H1 (cell line): Measurements from ENCODE around the gene JMJD7. TPM values are rescaled to one million over a fixed set of nuclear protein-coding genes. Genes with fewer than 3 reads are reported as not detected.

Experiments
- CTCF ChIA-PET: fragments of 300-600 bp; sonication (Branson Sonifier 250); formaldehyde crosslinking; loops from one replicate; lab custom pipeline; 2021; ENCODE audit not compliant: partially characterized antibody; lab: Charles Lee
- POLR2A ChIA-PET: fragments of 300-600 bp; sonication (Branson Sonifier 250); formaldehyde crosslinking; loops from one replicate; lab custom pipeline; 2021; ENCODE audit warnings: inconsistent platforms; ENCODE audit not compliant: partially characterized antibody; lab: Charles Lee
- DNase-seq, 2 experiments: peaks; one replicate each; pipeline versions ENCODE4 v3.0.0 to v3.0.0-alpha.2; 2010 to 2022; ENCODE audit warnings: low spot score in 2 of 2, low read depth in 1 of 2, mixed read lengths in 1 of 2
- FAIRE-seq: peaks from 2 replicates; lab custom pipeline; 2011; peaks lifted over from hg19 to GRCh38; lab: Jason Lieb, UNC
- H2AFZ ChIP-seq: 2 replicates; pipeline ENCODE4 v1.8.1; 2012; ENCODE audit warnings: low read length, inconsistent platforms
- H2AK5ac ChIP-seq: 2 replicates; pipeline ENCODE4 v1.6.1; 2013; ENCODE audit warnings: low read depth, low read length
- H2BK120ac ChIP-seq: replicated peaks from 2 replicates; pipeline ENCODE3; 2013; ENCODE audit warnings: low read depth, low read length, inconsistent platforms
- H2BK12ac ChIP-seq: 2 replicates; pipeline ENCODE4 v1.6.1; 2013; ENCODE audit warnings: low read depth, low read length
- H2BK15ac ChIP-seq: 2 replicates; pipeline ENCODE4 v1.6.1; 2013; ENCODE audit warnings: low read length
- H2BK20ac ChIP-seq: 2 replicates; pipeline ENCODE4 v1.6.1; 2013; ENCODE audit warnings: low read length
- H2BK5ac ChIP-seq: 2 replicates; pipeline ENCODE4 v1.6.1; 2013; ENCODE audit warnings: low read depth, low read length
- H3K14ac ChIP-seq: 2 replicates; pipeline ENCODE4 v1.6.1; 2013; ENCODE audit warnings: inconsistent platforms; ENCODE audit not compliant: insufficient read length
- H3K18ac ChIP-seq: 2 replicates; pipeline ENCODE4 v1.6.1; 2013; ENCODE audit warnings: low read length; ENCODE audit errors: extremely low read depth
- H3K23ac ChIP-seq: 2 replicates; pipeline ENCODE4 v1.6.1; 2013; ENCODE audit warnings: inconsistent platforms; ENCODE audit not compliant: insufficient read length
- H3K23me2 ChIP-seq: 2 replicates; pipeline ENCODE4 v1.6.1; 2013; ENCODE audit warnings: low read depth, low read length
- H3K27ac ChIP-seq: 2 replicates; pipeline ENCODE4 v1.6.1; 2011; ENCODE audit warnings: low read depth, low read length, inconsistent platforms
- H3K27me3 ChIP-seq, 4 experiments: replicated peaks in 1 of 4; 1 replicate in 1 of 4; 2 replicates in 3 of 4; pipeline versions ENCODE4 v1.6.1 to v1.8.1; 2011 to 2013; ENCODE audit warnings: low read length in 3 of 4, mild to moderate bottlenecking in 3 of 4, inconsistent platforms in 2 of 4, mixed read lengths in 2 of 4, moderate library complexity in 1 of 4; ENCODE audit not compliant: control insufficient read depth in 3 of 4, insufficient read depth in 3 of 4; ENCODE audit errors: extremely low read depth in 1 of 4
- H3K36me3 ChIP-seq, 4 experiments: 2 replicates each; pipeline versions ENCODE4 v1.6.1 to v1.8.1; 2011 to 2013; ENCODE audit warnings: mild to moderate bottlenecking in 4 of 4, low read length in 3 of 4, moderate library complexity in 2 of 4, control low read depth in 1 of 4, inconsistent platforms in 1 of 4; ENCODE audit not compliant: insufficient read depth in 4 of 4, control insufficient read depth in 2 of 4
- H3K4ac ChIP-seq: replicated peaks from 2 replicates; pipeline ENCODE3; 2013; ENCODE audit warnings: low read length, low read depth, mixed read lengths, inconsistent platforms; ENCODE audit not compliant: insufficient read length
- H3K4me1 ChIP-seq, 4 experiments: replicated peaks in 1 of 4; 1 replicate in 1 of 4; 2 replicates in 3 of 4; pipeline versions ENCODE4 v1.6.1 to v1.8.1; 2011 to 2013; ENCODE audit warnings: low read length in 3 of 4, inconsistent platforms in 2 of 4, mixed read lengths in 1 of 4; ENCODE audit not compliant: insufficient read depth in 4 of 4, control insufficient read depth in 3 of 4
- H3K4me2 ChIP-seq, 2 experiments: 2 replicates each; pipeline versions ENCODE4 v1.6.1 to v1.8.1; 2011 to 2013; ENCODE audit warnings: low read depth in 2 of 2, low read length in 2 of 2, control low read depth in 1 of 2, inconsistent platforms in 1 of 2, mild to moderate bottlenecking in 1 of 2; ENCODE audit not compliant: insufficient read depth in 1 of 2
- H3K4me3 ChIP-seq, 4 experiments: fragments of 200-600, 300-600 bp in 1 of 4; sonication (generic), shearing (Covaris generic), sonication (Bioruptor Twin) in 1 of 4; 2 replicates each; pipeline versions ENCODE4 v1.5.1 to v1.8.1; 2011 to 2016; ENCODE audit warnings: low read length in 4 of 4, low read depth in 3 of 4, control low read depth in 2 of 4, inconsistent platforms in 2 of 4, mild to moderate bottlenecking in 2 of 4, mixed read lengths in 1 of 4, moderate library complexity in 1 of 4; ENCODE audit not compliant: insufficient read depth in 2 of 4; ENCODE audit errors: extremely low read depth in 1 of 4
- H3K56ac ChIP-seq: replicated peaks from 2 replicates; pipeline ENCODE3; 2013; ENCODE audit warnings: low read depth, mild to moderate bottlenecking, mixed read lengths, low read length, inconsistent platforms; ENCODE audit not compliant: insufficient read length
- H3K79me1 ChIP-seq: 2 replicates; pipeline ENCODE4 v1.6.1; 2013; ENCODE audit warnings: low read depth, low read length, control low read depth
- H3K79me2 ChIP-seq, 2 experiments: 2 replicates each; pipeline versions ENCODE4 v1.6.1 to v1.8.1; 2012 to 2013; ENCODE audit warnings: low read length in 2 of 2, mild to moderate bottlenecking in 2 of 2, inconsistent platforms in 1 of 2; ENCODE audit not compliant: insufficient read depth in 2 of 2, control insufficient read depth in 1 of 2
- H3K9ac ChIP-seq, 4 experiments: replicated peaks in 1 of 4; 1 replicate in 1 of 4; 2 replicates in 3 of 4; pipeline versions ENCODE4 v1.6.1 to v1.8.1; 2011 to 2013; ENCODE audit warnings: low read depth in 3 of 4, low read length in 3 of 4, control low read depth in 2 of 4, mild to moderate bottlenecking in 2 of 4, moderate library complexity in 2 of 4, inconsistent platforms in 1 of 4; ENCODE audit errors: extremely low read depth in 1 of 4
- H3K9me3 ChIP-seq, 2 experiments: 2 replicates each; pipeline versions ENCODE4 v1.6.1 to v1.8.1; 2012 to 2013; ENCODE audit warnings: mild to moderate bottlenecking in 2 of 2, moderate library complexity in 2 of 2, control low read depth in 1 of 2, inconsistent platforms in 1 of 2, low read depth in 1 of 2, low read length in 1 of 2, mixed read lengths in 1 of 2; ENCODE audit not compliant: insufficient read depth in 2 of 2
- H4K20me1 ChIP-seq, 2 experiments: replicated peaks in 1 of 2; 2 replicates each; pipeline versions ENCODE3 to v1.8.1; 2011 to 2013; ENCODE audit warnings: inconsistent platforms in 2 of 2, low read length in 2 of 2, mild to moderate bottlenecking in 1 of 2; ENCODE audit not compliant: insufficient read depth in 2 of 2, control insufficient read depth in 1 of 2
- H4K5ac ChIP-seq: 2 replicates; pipeline ENCODE4 v1.6.1; 2013; ENCODE audit warnings: low read length, low read depth, mixed read lengths, inconsistent platforms; ENCODE audit not compliant: insufficient read length
- H4K8ac ChIP-seq: 2 replicates; pipeline ENCODE4 v1.8.0; 2013; ENCODE audit warnings: mild to moderate bottlenecking, moderate library complexity, low read length, inconsistent platforms; ENCODE audit not compliant: insufficient read depth; ENCODE audit errors: extremely low read depth
- H4K91ac ChIP-seq: replicated peaks from 2 replicates; pipeline ENCODE3; 2013; ENCODE audit warnings: low read length, mixed read lengths, inconsistent platforms; ENCODE audit not compliant: insufficient read length
- POLR2A ChIP-seq, 2 experiments: IDR thresholded peaks; 1 replicate in 1 of 2; 2 replicates in 1 of 2; pipeline ENCODE4 v1.6.1; 2011; ENCODE audit warnings: low read depth in 2 of 2, low read length in 2 of 2, mild to moderate bottlenecking in 2 of 2; ENCODE audit errors: control extremely low read depth in 1 of 2
- TAF1 ChIP-seq: IDR thresholded peaks from 2 replicates; pipeline ENCODE4 v1.6.1; 2011; ENCODE audit warnings: mild to moderate bottlenecking, low read depth, low read length
- WGBS, 2 experiments: shearing (Covaris generic) in 1 of 2; methylation state at CpG; one replicate each; pipeline versions ENCODE4 v1.1.6 to v1.1.7; 2013 to 2015; ENCODE audit warnings: low lambda C conversion rate in 2 of 2, mixed read lengths in 2 of 2, inconsistent platforms in 1 of 2, low coverage in 1 of 2, missing lambda C conversion rate in 1 of 2; ENCODE audit not compliant: insufficient replicate concordance in 2 of 2, insufficient coverage in 1 of 2, insufficient read length in 1 of 2; ENCODE audit errors: extremely low coverage in 1 of 2, missing lambda C conversion rate in 1 of 2; 5-methylcytosine and 5-hydroxymethylcytosine counted together
- polyA plus RNA-seq, 7 experiments: library from polyadenylated mRNA; depleted of rRNA in 3 of 7; stranded (reverse) in 5 of 7; unstranded in 2 of 7; fragments of >200 nt in 5 of 7; fragments of 200-250 nt in 2 of 7; gene quantifications; 1 replicate in 5 of 7; 2 replicates in 1 of 7; 4 replicates in 1 of 7; pipeline versions ENCODE4 v1.2.1 to v1.2.3, GENCODE V29; 2011 to 2013; ENCODE audit warnings: missing spikeins in 2 of 7, mixed read lengths in 2 of 7
- total RNA-seq: library from RNA; stranded (reverse); fragmentation: NEBNext Ultra II Directional; extraction: Animal tissue kit (Norgen Biotek cat#: 25700); gene quantifications from 2 replicates; pipeline ENCODE4 v1.2.1, GENCODE V29; 2021

The JMJD7 gene
- total and polyA plus RNA-seq, 2 of the 8 experiments (the other 6 are each of a cell fraction or from before 2014, with no cell fraction given): 15.0 to 20.0 TPM

- Histone ChIP-seq H3K23me2 (peaks cover 4% of the 10 kb centered on the region; the same call in 1 of the 2 replicates), H3K56ac (no peak overlapping the region), H2BK5ac (no peak overlapping the region), H3K79me2 (no peaks in the 10 kb centered on the region), H3K27me3 (peaks cover 21 to 36% (median 31%) of the 10 kb centered on the region in 4 experiments), H2BK20ac (0 out of 2 replicates have a peak overlapping the region, but pooled peaks have one; percentile 48), H4K91ac (peak overlapping the region; percentile 1), H3K9me3 (no peaks in the 10 kb centered on the region), H3K4me2 (peak overlapping the region; percentile 69 to 78), H4K5ac (no peak overlapping the region), H3K4ac (no peak overlapping the region), H4K8ac (peak overlapping the region; percentile 11; the same call in 1 of the 2 replicates), H2BK120ac (no peak overlapping the region), H3K18ac (no peak overlapping the region), H3K9ac (no peak overlapping the region; a peak in 1 of 7 replicates), H3K14ac (no peak overlapping the region), H2BK12ac (peak overlapping the region; percentile 2; the same call in 1 of the 2 replicates), H3K36me3 (no peaks in the 10 kb centered on the region), H3K79me1 (no peaks in the 10 kb centered on the region), H3K4me3 (peak overlapping the region in 1 of 4 experiments; percentile 68; a peak in 3 of 8 replicates), H3K23ac (no peak overlapping the region), H3K27ac (no peak overlapping the region), H2AK5ac (0 out of 2 replicates have a peak overlapping the region, but pooled peaks have one; percentile 7), H3K4me1 (peaks cover 0 to 9% (median 4%) of the 10 kb centered on the region in 4 experiments; a peak in 5 of 7 replicates), H4K20me1 (peaks cover 0 to 2% of the 10 kb centered on the region in 2 experiments), H2BK15ac (peak overlapping the region; percentile 1; the same call in 1 of the 2 replicates), H2AFZ (peak overlapping the region; percentile 36; the same call in 1 of the 2 replicates)
- WGBS, 2 experiments: 45% methylated on average over 10 of the region's 10 CpGs; no CpG with 5 or more reads in 1 of the 2 experiments
- DNase-seq: no peak
- CTCF ChIA-PET: interaction anchor here (0.8 to 7.9 kb wide), 9 partner anchors 11 to 108 kb away, joined by 3 to 58 read pairs (median 5); partner anchors contain the start of gene MAPKBP1
- POLR2A ChIA-PET: interaction anchor here (0.8 to 3.2 kb wide), 7 partner anchors 10 to 296 kb away, joined by 3 to 11 read pairs (median 4); partner anchors contain the start of gene JMJD7
- no peak for FAIRE-seq
- TF ChIP-seq POLR2A (IDR thresholded peaks at IDR 0.05; ENCODE audit: control extremely low read depth in 1 of 2, low read depth in 2 of 2, low read length in 2 of 2) (no peak), TAF1 (no peak)
Measured at GRCh38 chr15:41881550-41881919, 53.6 kb downstream of the JMJD7 start.
